Esophagus muscularis mucosa (tissue), 4 donors: ENCODE results near the gene CUTC. TPM values are rescaled to one million over a fixed set of nuclear protein-coding genes. Genes with fewer than 3 reads are reported as not detected.

Experiments
- DNase-seq: peaks from one replicate; pipeline ENCODE4 v3.0.0-alpha.2; 2017; ENCODE audit errors: extremely low spot score
- H3K27ac ChIP-seq, 4 donors: fragments of 200-600 bp; sonication (generic); replicated peaks in 1 of 4; 1 replicate in 3 of 4; 2 replicates in 1 of 4; pipeline ENCODE4 v1.5.1; 2016 to 2019; ENCODE audit warnings: mild to moderate bottlenecking in 1 of 4
- H3K27me3 ChIP-seq, 4 donors: fragments of 200-600 bp; sonication (generic); one replicate each; pipeline versions ENCODE4 v1.5.1 to v1.6.0; 2016 to 2019
- H3K36me3 ChIP-seq, 4 donors: fragments of 200-600 bp; sonication (generic); one replicate each; pipeline ENCODE4 v1.5.1; 2016 to 2019
- H3K4me1 ChIP-seq, 4 donors: fragments of 200-600 bp; sonication (generic); one replicate each; pipeline ENCODE4 v1.5.1; 2016 to 2019
- H3K4me3 ChIP-seq, 4 donors: fragments of 200-600 bp; sonication (generic); 1 replicate in 2 of 4; 2 replicates in 2 of 4; pipeline ENCODE4 v1.5.1; 2016 to 2019; ENCODE audit warnings: mild to moderate bottlenecking in 4 of 4, moderate library complexity in 1 of 4
- H3K9me3 ChIP-seq, 4 donors: fragments of 200-600 bp; sonication (generic); 1 replicate in 3 of 4; 2 replicates in 1 of 4; pipeline ENCODE4 v1.5.1; 2016 to 2019
- EP300 ChIP-seq: sonication (generic); formaldehyde crosslinking; IDR thresholded peaks from one replicate; pipeline ENCODE4 v1.6.1; 2017; ENCODE audit warnings: antibody characterized with exemption
- POLR2A ChIP-seq: fragments of 450-650 bp; IDR thresholded peaks from one replicate; pipeline ENCODE4 v1.6.1; 2017; ENCODE audit warnings: antibody characterized with exemption, moderate library complexity, mild to moderate bottlenecking, low read depth
- POLR2AphosphoS5 ChIP-seq, 2 donors: sonication (generic); formaldehyde crosslinking; IDR thresholded peaks; one replicate each; pipeline ENCODE4 v1.6.1; 2017; ENCODE audit warnings: antibody characterized with exemption in 2 of 2
- WGBS: methylation state at CpG from one replicate; pipeline ENCODE4 v1.1.5; 2018; 5-methylcytosine and 5-hydroxymethylcytosine counted together
- intact Hi-C: fragments of 100-400 bp; cut with DNase I; formaldehyde crosslinking; loops from one replicate; pipeline ENCODE4 v1.15.1; 2023
- total RNA-seq, 4 donors: library from RNA; depleted of rRNA; stranded (reverse); fragments of >200 nt; gene quantifications; one replicate each; pipeline versions ENCODE4 v1.1.0 to v1.2.1, GENCODE V29; 2016
- TF ChIP-seq, protein P1 (sequence below), 3 experiments: fragments of 200-600 bp in 2 of 3; fragments of 450-650 bp in 1 of 3; sonication (generic) in 2 of 3; IDR thresholded peaks; one replicate each; pipeline ENCODE4 v1.5.1; 2017 to 2019; ENCODE audit warnings: antibody characterized with exemption in 3 of 3, mild to moderate bottlenecking in 2 of 3, moderate library complexity in 1 of 3

CUTC gene
- total RNA-seq, 4 donors from 2014 or later, result 17.6 to 28.7 (median 24.1) TPM

DNA sequence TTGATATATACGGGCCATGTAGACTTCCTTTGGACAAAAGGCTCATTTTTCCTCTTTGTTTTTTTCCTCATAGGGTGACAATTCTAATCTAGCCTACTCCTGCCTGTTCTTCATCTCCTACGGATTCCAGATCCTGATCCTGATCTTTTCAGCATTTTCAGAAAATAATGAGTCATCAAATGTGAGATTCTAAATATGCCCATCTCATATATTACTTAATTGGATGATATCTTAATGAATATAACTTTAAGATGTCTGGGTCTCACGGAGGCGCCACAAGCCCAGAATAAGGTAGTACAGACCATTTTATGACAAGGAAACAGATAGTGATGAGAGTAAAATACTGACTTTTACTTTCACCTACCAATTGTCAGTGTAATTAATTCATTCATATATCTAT, 61.8 kb downstream of the CUTC start:
- intact Hi-C loops, result no loop called here
- whole genome bisulfite sequencing, result 96% methylated on average over 4 of the region's 4 CpGs

DNA sequence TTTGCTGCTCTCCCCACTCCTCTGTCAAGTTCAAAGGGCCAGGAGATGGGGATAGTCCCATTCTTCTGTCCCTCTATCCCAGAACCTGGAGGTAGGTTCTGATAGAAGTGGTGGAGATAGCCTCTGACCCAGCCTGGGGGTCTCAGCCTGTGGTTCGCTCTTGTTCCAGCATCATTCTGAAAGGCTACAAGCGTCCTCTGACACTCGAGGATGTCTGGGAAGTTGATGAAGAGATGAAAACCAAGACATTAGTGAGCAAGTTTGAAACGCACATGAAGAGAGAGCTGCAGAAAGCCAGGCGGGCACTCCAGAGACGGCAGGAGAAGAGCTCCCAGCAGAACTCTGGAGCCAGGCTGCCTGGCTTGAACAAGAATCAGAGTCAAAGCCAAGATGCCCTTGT, 64.9 kb downstream of the CUTC start:
- Histone ChIP-seq H3K9me3 (no peaks in the 10 kb centered on the region), H3K27me3 (no peaks in the 10 kb centered on the region), H3K4me3 (no peak overlapping the region), H3K4me1 (no peaks in the 10 kb centered on the region), H3K36me3 (peaks cover 0 to 9% (median 0%) of the 10 kb centered on the region in 4 donors), H3K27ac (no peak overlapping the region)
- TF ChIP-seq POLR2A (no peak), EP300 (no peak), POLR2AphosphoS5 (IDR thresholded peaks at IDR 0.05) (no peak)
- TF ChIP-seq, protein P1, sequence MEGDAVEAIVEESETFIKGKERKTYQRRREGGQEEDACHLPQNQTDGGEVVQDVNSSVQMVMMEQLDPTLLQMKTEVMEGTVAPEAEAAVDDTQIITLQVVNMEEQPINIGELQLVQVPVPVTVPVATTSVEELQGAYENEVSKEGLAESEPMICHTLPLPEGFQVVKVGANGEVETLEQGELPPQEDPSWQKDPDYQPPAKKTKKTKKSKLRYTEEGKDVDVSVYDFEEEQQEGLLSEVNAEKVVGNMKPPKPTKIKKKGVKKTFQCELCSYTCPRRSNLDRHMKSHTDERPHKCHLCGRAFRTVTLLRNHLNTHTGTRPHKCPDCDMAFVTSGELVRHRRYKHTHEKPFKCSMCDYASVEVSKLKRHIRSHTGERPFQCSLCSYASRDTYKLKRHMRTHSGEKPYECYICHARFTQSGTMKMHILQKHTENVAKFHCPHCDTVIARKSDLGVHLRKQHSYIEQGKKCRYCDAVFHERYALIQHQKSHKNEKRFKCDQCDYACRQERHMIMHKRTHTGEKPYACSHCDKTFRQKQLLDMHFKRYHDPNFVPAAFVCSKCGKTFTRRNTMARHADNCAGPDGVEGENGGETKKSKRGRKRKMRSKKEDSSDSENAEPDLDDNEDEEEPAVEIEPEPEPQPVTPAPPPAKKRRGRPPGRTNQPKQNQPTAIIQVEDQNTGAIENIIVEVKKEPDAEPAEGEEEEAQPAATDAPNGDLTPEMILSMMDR (IDR thresholded peaks at IDR 0.05), result no peak
- 87% methylated on average over 6 of the region's 6 CpGs for WGBS
- intact Hi-C loops, result no loop called here
- no peak for DNase-seq

More for the DNA sequence above, 61.8 kb downstream of the CUTC start:
- Histone ChIP-seq H3K9me3 (no peaks in the 10 kb centered on the region), H3K27ac (no peak overlapping the region), H3K4me1 (peaks cover 0 to 6% (median 0%) of the 10 kb centered on the region in 4 donors), H3K4me3 (no peak overlapping the region), H3K27me3 (no peaks in the 10 kb centered on the region), H3K36me3 (peaks cover 0 to 9% (median 0%) of the 10 kb centered on the region in 4 donors)
- no peak for DNase-seq
- TF ChIP-seq POLR2A (no peak), EP300 (no peak), POLR2AphosphoS5 (IDR thresholded peaks at IDR 0.05) (no peak)
- TF ChIP-seq, protein P1 (IDR thresholded peaks at IDR 0.05), result no peak

DNA sequence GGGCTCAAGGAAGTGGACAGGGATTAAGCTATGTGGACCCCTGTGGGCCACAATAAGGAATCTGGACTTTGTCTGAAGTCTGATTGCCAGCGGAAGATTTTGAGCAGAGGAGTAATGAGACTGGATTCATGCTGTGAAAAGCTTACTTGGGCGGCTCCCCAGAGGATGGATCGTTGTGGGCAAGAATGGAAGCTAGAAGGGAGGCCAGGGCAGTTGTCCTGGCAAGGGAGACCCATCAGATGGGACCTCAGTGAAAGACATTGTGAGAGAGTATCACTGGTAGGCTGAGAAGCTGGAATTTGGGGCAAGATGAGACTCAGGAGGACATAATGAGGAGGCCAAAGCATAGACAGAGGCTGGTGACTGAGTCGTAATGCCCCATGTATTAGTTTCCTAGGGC, 66.0 kb downstream of the CUTC start:
- no peak for DNase-seq
- Histone ChIP-seq H3K36me3 (peaks cover 0 to 9% (median 0%) of the 10 kb centered on the region in 4 donors), H3K4me1 (no peaks in the 10 kb centered on the region), H3K27ac (no peak overlapping the region), H3K27me3 (no peaks in the 10 kb centered on the region), H3K4me3 (no peak overlapping the region), H3K9me3 (no peaks in the 10 kb centered on the region)
- intact Hi-C loops, result no loop called here
- TF ChIP-seq POLR2A, result no peak
- TF ChIP-seq EP300, result no peak
- TF ChIP-seq, protein P1 (IDR thresholded peaks at IDR 0.05), result no peak
- TF ChIP-seq POLR2AphosphoS5 (IDR thresholded peaks at IDR 0.05), result no peak
- WGBS, result 92% methylated on average over 4 of the region's 4 CpGs

DNA sequence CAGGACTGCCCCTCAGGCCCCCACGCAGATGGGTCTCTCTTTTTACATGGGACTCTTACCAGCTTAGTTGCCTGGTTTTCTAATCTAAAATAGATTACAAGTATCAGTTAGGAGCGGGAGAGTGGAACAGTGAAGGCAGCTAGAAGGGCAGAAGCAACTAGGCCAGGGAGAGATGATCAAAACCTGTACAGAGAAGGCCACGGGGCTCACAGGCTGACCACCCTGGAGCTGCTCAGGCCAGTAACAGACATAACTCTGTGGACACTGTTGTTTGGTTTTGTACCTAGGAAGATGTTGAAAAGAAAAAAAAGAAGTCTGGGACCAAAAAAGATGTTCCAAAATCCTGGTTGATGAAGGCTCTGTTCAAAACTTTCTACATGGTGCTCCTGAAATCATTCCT, 66.9 kb downstream of the CUTC start:
- 95% methylated on average over 3 of the region's 3 CpGs for WGBS
- Histone ChIP-seq H3K27ac (no peak overlapping the region), H3K4me3 (no peak overlapping the region), H3K36me3 (peaks cover 0 to 9% (median 0%) of the 10 kb centered on the region in 4 donors), H3K27me3 (no peaks in the 10 kb centered on the region), H3K4me1 (no peaks in the 10 kb centered on the region), H3K9me3 (no peaks in the 10 kb centered on the region)
- TF ChIP-seq POLR2AphosphoS5 (IDR thresholded peaks at IDR 0.05), result no peak
- TF ChIP-seq POLR2A, result no peak
- TF ChIP-seq, protein P1 (IDR thresholded peaks at IDR 0.05), result no peak
- TF ChIP-seq EP300, result no peak
- DNase-seq, result no peak
- intact Hi-C loops, result no loop called here

DNA sequence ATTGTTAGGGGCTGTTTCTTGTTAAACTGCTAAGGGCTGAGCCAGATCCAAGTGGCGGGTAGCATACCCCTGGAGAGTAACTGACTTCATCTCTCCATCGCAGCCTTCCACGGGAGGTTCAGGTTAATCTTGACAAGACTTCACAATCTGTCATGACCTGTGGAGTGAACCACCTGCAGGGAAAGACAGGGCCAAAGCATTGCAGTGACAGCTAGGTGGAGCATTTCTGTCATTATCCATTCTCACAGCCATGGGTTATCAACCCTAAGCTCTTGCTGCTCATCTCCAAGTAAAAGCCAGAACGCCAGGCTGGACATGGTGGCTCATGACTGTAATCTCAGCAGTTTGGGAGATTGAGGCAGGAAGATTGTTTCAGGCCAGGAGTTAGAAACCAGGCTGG, 67.6 kb downstream of the CUTC start:
- Histone ChIP-seq H3K4me3 (no peak overlapping the region), H3K4me1 (no peaks in the 10 kb centered on the region), H3K27ac (no peak overlapping the region), H3K27me3 (no peaks in the 10 kb centered on the region), H3K9me3 (no peaks in the 10 kb centered on the region), H3K36me3 (peaks cover 0 to 9% (median 0%) of the 10 kb centered on the region in 4 donors)
- no peak for DNase-seq
- WGBS, result 84% methylated on average over 4 of the region's 4 CpGs
- intact Hi-C loops, result no loop called here
- TF ChIP-seq POLR2AphosphoS5 (IDR thresholded peaks at IDR 0.05) (no peak), POLR2A (no peak), EP300 (no peak)
- TF ChIP-seq, protein P1 (IDR thresholded peaks at IDR 0.05), result no peak
